Smooth muscle cell (in vitro differentiated cells): ENCODE measurements around the gene MB. TPM values are rescaled to one million over a fixed set of nuclear protein-coding genes. Genes with fewer than 3 reads are reported as not detected.

Source experiments
- DNase-seq: peaks from one replicate; lab custom pipeline; 2025; ENCODE audit not compliant: unreplicated experiment; lab: John Stamatoyannopoulos, UW
- H2AFZ ChIP-seq: fragments of 200-600 bp; sonication (generic); 2 replicates; pipeline ENCODE4 v1.6.0; 2016; ENCODE audit warnings: antibody characterized with exemption, low read depth, mild to moderate bottlenecking
- H3F3A ChIP-seq: fragments of 200-600 bp; sonication (generic); 2 replicates; pipeline ENCODE4 v1.6.0; 2017; ENCODE audit warnings: antibody characterized with exemption, low read depth
- H3K27ac ChIP-seq: fragments of 200-600 bp; sonication (generic); 2 replicates; pipeline ENCODE4 v1.5.1; 2016; ENCODE audit warnings: low read depth, mild to moderate bottlenecking
- H3K27me3 ChIP-seq: fragments of 200-600 bp; sonication (generic); 2 replicates; pipeline ENCODE4 v1.6.1; 2016; ENCODE audit warnings: low read depth, mild to moderate bottlenecking
- H3K36me3 ChIP-seq: fragments of 200-600 bp; sonication (generic); 2 replicates; pipeline ENCODE4 v1.5.1; 2016; ENCODE audit warnings: low read depth
- H3K4me1 ChIP-seq: fragments of 200-600 bp; sonication (generic); 2 replicates; pipeline ENCODE4 v1.5.1; 2016; ENCODE audit warnings: low read depth
- H3K4me2 ChIP-seq: fragments of 200-600 bp; sonication (generic); 2 replicates; pipeline ENCODE4 v1.6.0; 2016; ENCODE audit warnings: mild to moderate bottlenecking
- H3K4me3 ChIP-seq: fragments of 200-600 bp; sonication (generic); 2 replicates; pipeline ENCODE4 v1.5.1; 2016; ENCODE audit warnings: mild to moderate bottlenecking
- H3K79me2 ChIP-seq: fragments of 200-600 bp; sonication (generic); 2 replicates; pipeline ENCODE4 v1.6.0; 2016; ENCODE audit warnings: low read depth, mild to moderate bottlenecking
- H3K9ac ChIP-seq: fragments of 200-600 bp; sonication (generic); 2 replicates; pipeline ENCODE4 v1.6.0; 2016; ENCODE audit warnings: low read depth
- H3K9me3 ChIP-seq: fragments of 200-600 bp; sonication (generic); replicated peaks from 2 replicates; pipeline ENCODE4 v1.5.1; 2016; ENCODE audit warnings: low read depth
- H4K20me1 ChIP-seq: fragments of 200-600 bp; sonication (generic); 2 replicates; pipeline ENCODE4 v1.6.0; 2016; ENCODE audit warnings: low read depth
- WGBS: methylation state at CpG from one replicate; pipeline ENCODE4 v1.1.7; 2016; ENCODE audit warnings: low lambda C conversion rate; 5-methylcytosine and 5-hydroxymethylcytosine counted together
- polyA plus RNA-seq: library from polyadenylated mRNA; unstranded; fragments of >200 nt; fragmentation: Nextera tagmentation; extraction: Ambion mirVana; gene quantifications from 2 replicates; pipeline ENCODE4 v1.2.1, GENCODE V29; 2016
- total RNA-seq: library from RNA; depleted of rRNA; stranded (reverse); fragments of >200 nt; gene quantifications from 2 replicates; pipeline ENCODE4 v1.2.3, GENCODE V29; 2014
- TF ChIP-seq, protein P1 (sequence below): fragments of 200-600 bp; sonication (generic); IDR thresholded peaks from 2 replicates; pipeline ENCODE4 v1.5.1; 2017; ENCODE audit warnings: borderline replicate concordance, mild to moderate bottlenecking, antibody characterized with exemption; ENCODE audit not compliant: insufficient read depth, poor library complexity, severe bottlenecking

Gene MB
- total and polyA plus RNA-seq, 2 experiments from 2014 or later: 0.53 TPM; not detected in 1

DNA sequence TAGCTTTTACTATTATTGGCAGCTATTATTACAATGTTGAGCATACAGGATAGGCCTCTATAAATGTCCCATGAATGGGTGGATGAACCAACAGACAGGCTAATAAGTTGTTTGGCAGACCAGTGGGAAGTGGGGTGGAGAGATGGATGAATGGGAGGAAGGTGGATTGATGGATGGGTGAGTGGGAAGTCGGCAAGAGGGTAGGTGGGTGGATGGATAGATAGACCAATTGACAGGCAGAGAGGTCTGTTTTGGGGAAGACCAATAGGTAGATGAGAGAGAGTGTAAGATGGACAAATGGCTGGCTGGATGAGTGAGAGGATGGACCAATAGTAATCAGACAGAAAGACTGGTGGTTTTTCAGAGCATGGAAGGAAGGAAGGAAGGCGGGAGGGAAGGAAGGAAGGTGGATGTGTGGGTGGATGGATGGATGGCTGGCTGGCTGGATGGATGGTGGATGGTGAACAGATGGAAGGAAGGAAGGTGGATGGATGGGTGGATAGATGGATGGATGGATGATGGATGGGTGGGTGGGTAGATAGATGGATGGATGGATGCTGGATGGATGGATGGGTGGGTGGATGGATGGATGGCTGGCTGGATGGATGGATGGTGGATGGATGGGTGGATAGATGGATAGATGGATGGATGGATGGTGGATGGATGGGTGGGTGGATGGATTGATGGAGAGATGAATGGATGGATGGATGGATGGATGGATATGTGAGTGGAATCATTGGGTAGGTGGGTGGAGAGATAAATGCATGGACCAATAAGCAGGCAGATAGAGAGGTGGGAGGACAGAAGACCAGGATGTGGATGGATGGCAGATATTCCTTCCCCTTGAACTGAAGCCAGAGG lies 39.1 kb downstream of the MB start:
- Histone ChIP-seq H3K36me3 (no peaks in the 10 kb centered on the region), H3F3A (no peaks in the 10 kb centered on the region), H3K4me2 (no peak overlapping the region), H3K9ac (no peak overlapping the region), H3K27me3 (no peaks in the 10 kb centered on the region), H4K20me1 (no peaks in the 10 kb centered on the region), H3K9me3 (no peaks in the 10 kb centered on the region), H3K27ac (no peak overlapping the region), H3K4me1 (no peaks in the 10 kb centered on the region), H3K4me3 (no peak overlapping the region), H3K79me2 (no peaks in the 10 kb centered on the region), H2AFZ (no peak overlapping the region)
- TF ChIP-seq, protein P1, sequence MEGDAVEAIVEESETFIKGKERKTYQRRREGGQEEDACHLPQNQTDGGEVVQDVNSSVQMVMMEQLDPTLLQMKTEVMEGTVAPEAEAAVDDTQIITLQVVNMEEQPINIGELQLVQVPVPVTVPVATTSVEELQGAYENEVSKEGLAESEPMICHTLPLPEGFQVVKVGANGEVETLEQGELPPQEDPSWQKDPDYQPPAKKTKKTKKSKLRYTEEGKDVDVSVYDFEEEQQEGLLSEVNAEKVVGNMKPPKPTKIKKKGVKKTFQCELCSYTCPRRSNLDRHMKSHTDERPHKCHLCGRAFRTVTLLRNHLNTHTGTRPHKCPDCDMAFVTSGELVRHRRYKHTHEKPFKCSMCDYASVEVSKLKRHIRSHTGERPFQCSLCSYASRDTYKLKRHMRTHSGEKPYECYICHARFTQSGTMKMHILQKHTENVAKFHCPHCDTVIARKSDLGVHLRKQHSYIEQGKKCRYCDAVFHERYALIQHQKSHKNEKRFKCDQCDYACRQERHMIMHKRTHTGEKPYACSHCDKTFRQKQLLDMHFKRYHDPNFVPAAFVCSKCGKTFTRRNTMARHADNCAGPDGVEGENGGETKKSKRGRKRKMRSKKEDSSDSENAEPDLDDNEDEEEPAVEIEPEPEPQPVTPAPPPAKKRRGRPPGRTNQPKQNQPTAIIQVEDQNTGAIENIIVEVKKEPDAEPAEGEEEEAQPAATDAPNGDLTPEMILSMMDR: no peak
- DNase-seq: no peak
- 95% methylated on average over 2 of the region's 2 CpGs for WGBS

DNA sequence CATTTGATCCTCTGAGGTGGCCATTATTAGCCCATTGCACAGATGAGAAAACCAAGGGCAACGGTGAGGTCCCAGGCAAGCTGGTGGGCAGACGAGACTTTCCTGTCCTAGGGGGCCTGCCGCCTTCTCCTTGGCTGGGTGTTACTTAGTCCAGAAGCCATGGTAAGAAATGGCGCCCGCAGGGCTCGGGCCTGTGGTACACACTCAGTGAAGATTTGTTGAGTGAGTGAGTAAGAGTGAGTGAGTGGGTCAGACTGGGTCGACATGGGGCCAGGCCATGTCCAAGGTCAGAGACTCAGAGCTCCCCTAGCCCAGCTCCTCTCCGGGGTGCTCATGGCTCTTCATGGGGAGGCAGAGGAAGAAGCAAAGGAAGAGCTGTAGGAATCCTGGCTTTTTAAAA lies 40.5 kb downstream of the MB start:
- no peak for DNase-seq
- no peaks in the 10 kb centered on the region for H3F3A ChIP-seq
- no peaks in the 10 kb centered on the region for H4K20me1 ChIP-seq

DNA sequence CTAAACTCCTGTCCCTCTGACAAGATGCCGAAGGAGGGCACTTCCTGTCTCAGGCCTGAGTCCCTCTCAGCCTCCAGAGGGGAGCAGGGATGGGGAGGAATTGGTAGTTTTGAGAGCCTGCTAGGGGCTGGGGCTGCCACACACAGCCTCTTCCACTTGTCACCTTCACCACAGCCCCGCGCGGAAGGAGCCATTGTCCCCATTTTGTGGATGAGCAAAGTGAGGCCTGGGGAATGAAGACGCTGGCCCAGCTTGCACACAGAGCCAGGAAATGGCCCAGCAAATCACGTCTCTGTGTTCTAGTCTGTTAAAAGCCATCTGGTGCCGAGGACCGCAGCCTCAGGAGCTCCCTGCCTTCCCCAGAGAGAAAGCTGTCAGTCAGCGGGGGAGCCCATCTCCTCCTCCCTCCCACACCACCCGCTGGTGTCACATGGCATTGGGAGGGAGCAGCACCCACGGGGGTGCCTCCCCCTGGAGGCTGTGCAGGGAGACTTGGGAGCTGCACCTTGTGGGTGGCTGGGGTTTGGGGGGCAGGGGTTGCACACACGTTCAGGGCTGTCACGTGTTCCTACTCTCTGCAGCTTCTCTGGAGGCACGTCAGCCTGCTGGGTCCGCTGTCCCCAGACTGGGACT lies 41.9 kb downstream of the MB start:
- TF ChIP-seq, protein P1: no peak
- Histone ChIP-seq H3K4me3 (no peak overlapping the region), H3K9me3 (no peaks in the 10 kb centered on the region), H4K20me1 (no peaks in the 10 kb centered on the region), H3F3A (no peaks in the 10 kb centered on the region), H3K36me3 (no peaks in the 10 kb centered on the region), H3K4me2 (no peak overlapping the region), H3K9ac (no peak overlapping the region), H3K4me1 (no peaks in the 10 kb centered on the region), H2AFZ (no peak overlapping the region), H3K79me2 (no peaks in the 10 kb centered on the region), H3K27me3 (no peaks in the 10 kb centered on the region), H3K27ac (no peak overlapping the region)
- DNase-seq: no peak
- 72% methylated on average over 15 of the region's 15 CpGs for WGBS

More for the DNA sequence above, 40.5 kb downstream of the MB start:
- H3K36me3 ChIP-seq: no peaks in the 10 kb centered on the region
- WGBS: 95% methylated on average over 8 of the region's 8 CpGs
- no peaks in the 10 kb centered on the region for H3K27me3 ChIP-seq
- no peaks in the 10 kb centered on the region for H3K9me3 ChIP-seq
- H3K27ac ChIP-seq: no peak overlapping the region
- H3K79me2 ChIP-seq: no peaks in the 10 kb centered on the region
- H3K4me2 ChIP-seq: no peak overlapping the region
- TF ChIP-seq, protein P1: no peak
- no peak overlapping the region for H3K4me3 ChIP-seq
- no peak overlapping the region for H2AFZ ChIP-seq
- H3K4me1 ChIP-seq: no peaks in the 10 kb centered on the region
- H3K9ac ChIP-seq: no peak overlapping the region

DNA sequence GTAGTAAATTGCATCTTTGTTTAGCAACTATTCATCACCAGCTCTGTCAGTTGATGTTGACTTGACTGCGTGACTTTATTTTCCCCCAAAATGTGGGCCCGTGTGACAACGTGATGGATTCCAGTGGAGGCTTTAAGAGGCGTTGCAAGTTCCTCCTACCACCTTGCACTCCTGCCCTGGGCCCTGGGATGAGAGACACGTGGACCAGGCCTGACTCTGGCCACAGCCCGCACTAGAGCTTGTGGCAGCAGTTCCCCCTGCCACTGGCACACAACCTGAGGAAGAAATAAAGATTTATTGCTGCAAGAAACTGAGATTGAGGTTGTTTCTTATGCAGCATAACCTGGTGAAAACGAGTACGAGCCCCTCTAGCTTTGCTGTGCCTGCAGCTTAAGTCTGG lies 44.6 kb downstream of the MB start:
- H3K4me1 ChIP-seq: no peaks in the 10 kb centered on the region
- H2AFZ ChIP-seq: no peak overlapping the region
- 86% methylated on average over 8 of the region's 8 CpGs for WGBS
- no peak overlapping the region for H3K4me2 ChIP-seq
- H3F3A ChIP-seq: no peaks in the 10 kb centered on the region
- no peak overlapping the region for H3K4me3 ChIP-seq
- H3K27ac ChIP-seq: no peak overlapping the region
- H3K36me3 ChIP-seq: no peaks in the 10 kb centered on the region
- H4K20me1 ChIP-seq: no peaks in the 10 kb centered on the region
- no peak for DNase-seq
- no peaks in the 10 kb centered on the region for H3K27me3 ChIP-seq
- H3K79me2 ChIP-seq: no peaks in the 10 kb centered on the region
- H3K9me3 ChIP-seq: no peaks in the 10 kb centered on the region
- H3K9ac ChIP-seq: no peak overlapping the region
- TF ChIP-seq, protein P1: no peak
